Right lobe of liver (tissue), 4 donors: ENCODE measurements around the gene ABCC12.

Source experiments
- POLR2A ChIP-seq: fragments of 450-650 bp; IDR thresholded peaks from one replicate; pipeline ENCODE4 v1.6.1; 2017; ENCODE audit warnings: antibody characterized with exemption, mild to moderate bottlenecking
- TF ChIP-seq, protein P1 (sequence below), 4 donors: fragments of 200-600 bp in 3 of 4; fragments of 450-650 bp in 1 of 4; IDR thresholded peaks; one replicate each; pipeline versions ENCODE4 v1.5.1 to v1.8.0; 2016 to 2022; ENCODE audit warnings: antibody characterized with exemption in 4 of 4, mild to moderate bottlenecking in 2 of 4
- donor health status: DM: no; HTN: no; CAD: no.
- donor health status: DM: no; HTN: no; CAD: no.
- donor health status: DM: no; HTN: yes; CAD: no.

DNA sequence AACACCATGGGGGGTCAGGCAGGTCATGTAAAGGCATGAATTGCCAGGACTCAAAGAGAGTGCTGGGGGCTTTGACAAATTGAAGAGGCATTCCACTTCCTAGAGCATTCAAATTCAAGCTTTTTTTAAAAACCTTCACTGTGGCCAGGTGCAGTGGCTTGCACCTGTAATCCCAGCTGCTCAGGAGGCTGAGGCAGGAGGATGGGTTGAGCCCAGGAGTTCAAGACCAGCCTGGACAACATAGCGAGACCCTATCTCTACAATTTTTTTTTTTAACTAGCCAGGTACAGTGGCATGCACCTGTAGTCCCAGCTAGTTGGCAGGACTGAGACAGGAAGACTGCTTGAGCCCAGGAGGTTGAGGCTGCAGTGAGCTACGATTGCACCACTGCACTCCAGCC is 17.2 kb downstream of the ABCC12 start:
- TF ChIP-seq, protein P1, sequence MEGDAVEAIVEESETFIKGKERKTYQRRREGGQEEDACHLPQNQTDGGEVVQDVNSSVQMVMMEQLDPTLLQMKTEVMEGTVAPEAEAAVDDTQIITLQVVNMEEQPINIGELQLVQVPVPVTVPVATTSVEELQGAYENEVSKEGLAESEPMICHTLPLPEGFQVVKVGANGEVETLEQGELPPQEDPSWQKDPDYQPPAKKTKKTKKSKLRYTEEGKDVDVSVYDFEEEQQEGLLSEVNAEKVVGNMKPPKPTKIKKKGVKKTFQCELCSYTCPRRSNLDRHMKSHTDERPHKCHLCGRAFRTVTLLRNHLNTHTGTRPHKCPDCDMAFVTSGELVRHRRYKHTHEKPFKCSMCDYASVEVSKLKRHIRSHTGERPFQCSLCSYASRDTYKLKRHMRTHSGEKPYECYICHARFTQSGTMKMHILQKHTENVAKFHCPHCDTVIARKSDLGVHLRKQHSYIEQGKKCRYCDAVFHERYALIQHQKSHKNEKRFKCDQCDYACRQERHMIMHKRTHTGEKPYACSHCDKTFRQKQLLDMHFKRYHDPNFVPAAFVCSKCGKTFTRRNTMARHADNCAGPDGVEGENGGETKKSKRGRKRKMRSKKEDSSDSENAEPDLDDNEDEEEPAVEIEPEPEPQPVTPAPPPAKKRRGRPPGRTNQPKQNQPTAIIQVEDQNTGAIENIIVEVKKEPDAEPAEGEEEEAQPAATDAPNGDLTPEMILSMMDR (IDR thresholded peaks at IDR 0.05): no peak
- no peak for TF ChIP-seq POLR2A
